Measurements from ENCODE around the gene C20orf141.
"Not testable (repeated sequence)": the region's sequence is repeated elsewhere in the genome, so short reads cannot be mapped to it uniquely, and the experiment has no call there.

C20orf141 gene

GRCh38 chr20:2799688-2800520, 14.9 kb upstream of the C20orf141 start:
- DNase-seq = no peak

GRCh38 chr20:2800521-2801285, 14.1 kb upstream of the C20orf141 start, which contains the start of gene CPXM1:
Gene CPXM1, minus strand, starts transcription at chr20:2800627. Its CDS starts 55 bp downstream, at chr20:2800572.
- no peak for DNase-seq

- DNase-seq = no peak
Measured at GRCh38 chr20:2801286-2801728, 13.5 kb upstream of the C20orf141 start.

- no peak for DNase-seq
Measured at GRCh38 chr20:2804041-2804828, 10.6 kb upstream of the C20orf141 start.

- no peak for DNase-seq
Measured at GRCh38 chr20:2804852-2805688, 9.7 kb upstream of the C20orf141 start.

GRCh38 chr20:2805689-2806350, 9.0 kb upstream of the C20orf141 start:
- DNase-seq = no peak

GRCh38 chr20:2806351-2806701, 8.5 kb upstream of the C20orf141 start:
- DNase-seq = no peak

GRCh38 chr20:2807019-2807418, 7.8 kb upstream of the C20orf141 start:
- DNase-seq = no peak

- not testable (repeated sequence) for DNase-seq
Measured at GRCh38 chr20:2807929-2808328, 6.9 kb upstream of the C20orf141 start.

GRCh38 chr20:2809690-2810089, 5.1 kb upstream of the C20orf141 start:
- no peak for DNase-seq

- no peak for DNase-seq
Measured at GRCh38 chr20:2812189-2812588, 2.6 kb upstream of the C20orf141 start.

- no peak for DNase-seq
Measured at GRCh38 chr20:2814076-2814475, 711 bp upstream of the C20orf141 start.

GRCh38 chr20:2815242-2815900, 584 bp downstream of the C20orf141 start:
- no peak for DNase-seq

- no peak for DNase-seq
Measured at GRCh38 chr20:2816030-2816582, 1.3 kb downstream of the C20orf141 start, which contains the start of gene TMEM239. Gene TMEM239, plus strand, starts transcription at chr20:2816364. Its CDS starts 191 bp downstream, at chr20:2816555.

- no peak for DNase-seq
Measured at GRCh38 chr20:2816583-2817340, 2.0 kb downstream of the C20orf141 start.

- no peak for DNase-seq
Measured at GRCh38 chr20:2817341-2817726, 2.5 kb downstream of the C20orf141 start.

GRCh38 chr20:2817891-2818595, 3.3 kb downstream of the C20orf141 start:
- no peak for DNase-seq

GRCh38 chr20:2820084-2820895, 5.5 kb downstream of the C20orf141 start:
- DNase-seq = no peak

Data from activated naive CD4-positive, alpha-beta T cell treated with Interleukin-2 at 50 U/mL for 16 hours (primary cell).